Measurements from ENCODE around the gene C11orf86. TPM values are rescaled to one million over a fixed set of nuclear protein-coding genes. Genes with fewer than 3 reads are reported as not detected.

C11orf86 gene
- total RNA-seq, 1 experiment from 2014 or later, result 0.68 TPM

DNA sequence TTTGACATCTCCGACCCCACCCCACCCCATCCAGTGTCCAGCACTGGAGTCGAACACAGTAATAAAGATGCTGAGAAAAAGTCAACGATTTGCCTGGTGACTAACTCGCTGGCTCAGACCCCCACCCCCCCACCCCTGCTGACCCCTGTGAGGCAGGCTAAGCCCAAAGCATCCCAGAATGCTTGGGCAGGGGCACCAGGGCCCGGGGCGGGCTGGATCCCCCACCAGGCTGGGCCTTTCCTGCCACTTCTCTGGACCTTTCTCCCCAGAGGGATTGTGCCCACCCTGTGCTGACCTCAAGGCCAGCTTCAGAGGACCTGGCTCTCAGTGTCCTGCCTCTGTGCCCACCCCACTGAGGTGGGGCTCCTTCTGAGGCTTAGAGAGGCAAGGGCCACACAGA, 1.8 kb downstream of the C11orf86 start (continued):
- TF ChIP-seq, protein P1, sequence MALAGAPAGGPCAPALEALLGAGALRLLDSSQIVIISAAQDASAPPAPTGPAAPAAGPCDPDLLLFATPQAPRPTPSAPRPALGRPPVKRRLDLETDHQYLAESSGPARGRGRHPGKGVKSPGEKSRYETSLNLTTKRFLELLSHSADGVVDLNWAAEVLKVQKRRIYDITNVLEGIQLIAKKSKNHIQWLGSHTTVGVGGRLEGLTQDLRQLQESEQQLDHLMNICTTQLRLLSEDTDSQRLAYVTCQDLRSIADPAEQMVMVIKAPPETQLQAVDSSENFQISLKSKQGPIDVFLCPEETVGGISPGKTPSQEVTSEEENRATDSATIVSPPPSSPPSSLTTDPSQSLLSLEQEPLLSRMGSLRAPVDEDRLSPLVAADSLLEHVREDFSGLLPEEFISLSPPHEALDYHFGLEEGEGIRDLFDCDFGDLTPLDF (CRISPR knock-in tag; IDR thresholded peaks at IDR 0.05), result no peak
- TF ChIP-seq MLX (CRISPR knock-in tag; IDR thresholded peaks at IDR 0.05) (no peak), PREB (CRISPR knock-in tag; IDR thresholded peaks at IDR 0.05; ENCODE audit: borderline replicate concordance) (no peak), CREM (CRISPR knock-in tag; IDR thresholded peaks at IDR 0.05) (no peak), MAX (CRISPR knock-in tag; IDR thresholded peaks at IDR 0.05) (no peak), CREB1 (CRISPR knock-in tag; IDR thresholded peaks at IDR 0.05) (no peak), ATF1 (CRISPR knock-in tag; IDR thresholded peaks at IDR 0.05) (no peak), RELA (CRISPR knock-in tag; IDR thresholded peaks at IDR 0.05; ENCODE audit: borderline replicate concordance) (no peak), STAT6 (CRISPR knock-in tag; conservative IDR thresholded peaks at IDR 0.05; ENCODE audit: low read depth) (no peak)
- TF ChIP-seq, protein P2, sequence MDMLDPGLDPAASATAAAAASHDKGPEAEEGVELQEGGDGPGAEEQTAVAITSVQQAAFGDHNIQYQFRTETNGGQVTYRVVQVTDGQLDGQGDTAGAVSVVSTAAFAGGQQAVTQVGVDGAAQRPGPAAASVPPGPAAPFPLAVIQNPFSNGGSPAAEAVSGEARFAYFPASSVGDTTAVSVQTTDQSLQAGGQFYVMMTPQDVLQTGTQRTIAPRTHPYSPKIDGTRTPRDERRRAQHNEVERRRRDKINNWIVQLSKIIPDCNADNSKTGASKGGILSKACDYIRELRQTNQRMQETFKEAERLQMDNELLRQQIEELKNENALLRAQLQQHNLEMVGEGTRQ (CRISPR knock-in tag; IDR thresholded peaks at IDR 0.05), result no peak

DNA sequence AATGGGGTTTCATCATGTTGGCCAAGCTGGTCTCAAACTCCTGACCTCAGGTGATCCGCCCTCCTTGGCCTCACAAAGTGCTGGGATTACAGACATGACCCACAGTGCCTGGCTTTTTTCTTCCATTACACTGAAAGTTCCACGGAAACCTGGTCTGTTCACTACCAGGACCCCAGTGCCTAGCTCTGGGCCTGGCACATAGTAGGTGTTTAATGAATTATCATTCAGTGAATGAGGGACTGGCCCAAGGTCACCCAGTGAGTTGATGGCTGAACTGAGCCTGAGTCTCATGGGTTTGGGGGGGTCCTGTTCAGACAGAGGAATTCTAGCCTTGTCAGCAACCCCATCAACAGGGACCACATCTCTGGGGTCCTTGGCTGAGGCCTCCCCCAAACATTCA, 3.1 kb downstream of the C11orf86 start:
- CTCF ChIA-PET, result no interaction called here
- ATAC-seq (no peak), DNase-seq (ENCODE audit: low spot score) (no peak)
- no peaks in the 10 kb centered on the region for H3K27me3 Mint-ChIP-seq (ENCODE audit: low read depth)
- H3K9me3 Mint-ChIP-seq, result peaks cover 8% of the 10 kb centered on the region
- TF ChIP-seq JUN (CRISPR knock-in tag; IDR thresholded peaks at IDR 0.05) (no peak), HMGA2 (CRISPR knock-in tag; IDR thresholded peaks at IDR 0.05) (no peak), ZNF121 (CRISPR knock-in tag; IDR thresholded peaks at IDR 0.05) (no peak), ELF4 (CRISPR knock-in tag; IDR thresholded peaks at IDR 0.05; ENCODE audit: low read depth) (no peak), ZMAT4 (CRISPR knock-in tag; IDR thresholded peaks at IDR 0.05) (no peak), SMAD4 (CRISPR knock-in tag; IDR thresholded peaks at IDR 0.05) (no peak), CBFB (CRISPR knock-in tag; IDR thresholded peaks at IDR 0.05; ENCODE audit: low read depth) (no peak), ZBTB21 (CRISPR knock-in tag; IDR thresholded peaks at IDR 0.05; ENCODE audit: borderline replicate concordance) (no peak), NR3C1 (CRISPR knock-in tag; conservative IDR thresholded peaks at IDR 0.05; ENCODE audit: low read depth) (no peak)
- TF ChIP-seq, protein P3, sequence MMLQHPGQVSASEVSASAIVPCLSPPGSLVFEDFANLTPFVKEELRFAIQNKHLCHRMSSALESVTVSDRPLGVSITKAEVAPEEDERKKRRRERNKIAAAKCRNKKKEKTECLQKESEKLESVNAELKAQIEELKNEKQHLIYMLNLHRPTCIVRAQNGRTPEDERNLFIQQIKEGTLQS (CRISPR knock-in tag; conservative IDR thresholded peaks at IDR 0.05), result no peak
- H3K36me3 Mint-ChIP-seq, result no peaks in the 10 kb centered on the region
- POLR2A ChIA-PET, result no interaction called here
- H3K4me1 Mint-ChIP-seq, result peaks cover 11% of the 10 kb centered on the region
- no peak overlapping the region for H3K27ac Mint-ChIP-seq
- no peak overlapping the region for H3K4me3 Mint-ChIP-seq
